ENCODE data around the gene CSF2.

GRCh38 chr5:132059043-132059695, 14.4 kb upstream of the CSF2 start:
- TF ChIP-seq CTCF (IDR thresholded peaks at IDR 0.05; ENCODE audit: low read length) = no peak
- no peak for TF ChIP-seq EZH2 (optimal IDR thresholded peaks at IDR 0.05; ENCODE audit: low read depth, low read length)
